ENCODE data around the gene SAMHD1.
"Not testable (repeated sequence)": the region's sequence is repeated elsewhere in the genome, so short reads cannot be mapped to it uniquely, and the experiment has no call there.

Gene SAMHD1

GRCh38 chr20:36932476-36933426, 18.8 kb downstream of the SAMHD1 start:
- Histone ChIP-seq H3K27ac (no peak overlapping the region), H3K36me3 (peaks cover 67 to 82% (median 78%) of the 10 kb centered on the region in 3 donors)
- intact Hi-C loops (cut with DNase I; ENCODE audit: low total_unique reads) = no loop called here

GRCh38 chr20:36932067-36932466, 19.4 kb downstream of the SAMHD1 start:
- peaks cover 72 to 86% (median 83%) of the 10 kb centered on the region in 3 donors for H3K36me3 ChIP-seq
- H3K4me3 ChIP-seq; H3K27ac ChIP-seq; intact Hi-C loops (cut with DNase I; ENCODE audit: low total_unique reads); H3K9me3 ChIP-seq; H3K27me3 ChIP-seq: not testable (repeated sequence)
- DNase-seq = peak in 1 of 2 donors; percentile 69
- peaks cover 0 to 32% (median 7%) of the 10 kb centered on the region in 4 donors for H3K4me1 ChIP-seq

More at GRCh38 chr20:36932476-36933426, 18.8 kb downstream of the SAMHD1 start:
- H3K9me3 ChIP-seq = no peaks in the 10 kb centered on the region
- no peaks in the 10 kb centered on the region for H3K27me3 ChIP-seq
- DNase-seq = no peak
- peaks cover 0 to 37% (median 12%) of the 10 kb centered on the region in 4 donors for H3K4me1 ChIP-seq
- TF ChIP-seq CTCF (IDR thresholded peaks at IDR 0.05) = no peak
- no peak overlapping the region for H3K4me3 ChIP-seq

GRCh38 chr20:36929691-36930090, 21.8 kb downstream of the SAMHD1 start:
- no peak overlapping the region for H3K27ac ChIP-seq
- TF ChIP-seq CTCF (IDR thresholded peaks at IDR 0.05) = no peak
- no peak overlapping the region for H3K4me3 ChIP-seq
- DNase-seq = no peak
- peaks cover 83 to 95% (median 85%) of the 10 kb centered on the region in 3 donors for H3K36me3 ChIP-seq
- intact Hi-C loops (cut with DNase I; ENCODE audit: low total_unique reads) = loop anchor here (5.0 kb wide), 1 partner anchor 1167 kb away; no protein-coding TSS in a partner anchor
- H3K4me1 ChIP-seq = peaks cover 0 to 14% (median 0%) of the 10 kb centered on the region in 4 donors
- H3K27me3 ChIP-seq = no peaks in the 10 kb centered on the region
- no peaks in the 10 kb centered on the region for H3K9me3 ChIP-seq

- Histone ChIP-seq H3K36me3 (peaks cover 82 to 95% (median 86%) of the 10 kb centered on the region in 3 donors), H3K4me3 (no peak overlapping the region), H3K27ac (no peak overlapping the region), H3K4me1 (peaks cover 0 to 14% (median 0%) of the 10 kb centered on the region in 4 donors), H3K27me3 (no peaks in the 10 kb centered on the region), H3K9me3 (no peaks in the 10 kb centered on the region)
- TF ChIP-seq CTCF (IDR thresholded peaks at IDR 0.05) = no peak
- DNase-seq = peak in 1 of 2 donors; percentile 33
- intact Hi-C loops (cut with DNase I; ENCODE audit: low total_unique reads) = loop anchor here (5.0 kb wide), 1 partner anchor 1167 kb away; no protein-coding TSS in a partner anchor
Measured at GRCh38 chr20:36929290-36929689, 22.2 kb downstream of the SAMHD1 start.

- Histone ChIP-seq H3K9me3 (no peaks in the 10 kb centered on the region), H3K4me1 (peaks cover 0 to 14% (median 0%) of the 10 kb centered on the region in 4 donors), H3K36me3 (peaks cover 74 to 85% (median 81%) of the 10 kb centered on the region in 3 donors), H3K27me3 (no peaks in the 10 kb centered on the region), H3K4me3 (no peak overlapping the region), H3K27ac (no peak overlapping the region)
- TF ChIP-seq CTCF (IDR thresholded peaks at IDR 0.05) = no peak
- intact Hi-C loops (cut with DNase I; ENCODE audit: low total_unique reads) = loop anchor here (5.0 kb wide), 1 partner anchor 1165 kb away; no protein-coding TSS in a partner anchor
- DNase-seq = no peak
Measured at GRCh38 chr20:36927704-36928103, 23.8 kb downstream of the SAMHD1 start.

Data from tibial artery (tissue), 4 donors.